ENCODE measurements around the gene SEMA3E.
"Not testable (repeated sequence)": the region's sequence is repeated elsewhere in the genome, so short reads cannot be mapped to it uniquely, and the experiment has no call there.

Gene SEMA3E

GRCh38 chr7:83574616-83575015 is 74.3 kb downstream of the SEMA3E start:
- H3K4me3 ChIP-seq (ENCODE audit: low read depth, low read length), result no peak overlapping the region
- no peaks in the 10 kb centered on the region for H3K36me3 ChIP-seq
- TF ChIP-seq, protein P1, sequence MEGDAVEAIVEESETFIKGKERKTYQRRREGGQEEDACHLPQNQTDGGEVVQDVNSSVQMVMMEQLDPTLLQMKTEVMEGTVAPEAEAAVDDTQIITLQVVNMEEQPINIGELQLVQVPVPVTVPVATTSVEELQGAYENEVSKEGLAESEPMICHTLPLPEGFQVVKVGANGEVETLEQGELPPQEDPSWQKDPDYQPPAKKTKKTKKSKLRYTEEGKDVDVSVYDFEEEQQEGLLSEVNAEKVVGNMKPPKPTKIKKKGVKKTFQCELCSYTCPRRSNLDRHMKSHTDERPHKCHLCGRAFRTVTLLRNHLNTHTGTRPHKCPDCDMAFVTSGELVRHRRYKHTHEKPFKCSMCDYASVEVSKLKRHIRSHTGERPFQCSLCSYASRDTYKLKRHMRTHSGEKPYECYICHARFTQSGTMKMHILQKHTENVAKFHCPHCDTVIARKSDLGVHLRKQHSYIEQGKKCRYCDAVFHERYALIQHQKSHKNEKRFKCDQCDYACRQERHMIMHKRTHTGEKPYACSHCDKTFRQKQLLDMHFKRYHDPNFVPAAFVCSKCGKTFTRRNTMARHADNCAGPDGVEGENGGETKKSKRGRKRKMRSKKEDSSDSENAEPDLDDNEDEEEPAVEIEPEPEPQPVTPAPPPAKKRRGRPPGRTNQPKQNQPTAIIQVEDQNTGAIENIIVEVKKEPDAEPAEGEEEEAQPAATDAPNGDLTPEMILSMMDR (IDR thresholded peaks at IDR 0.05; ENCODE audit: low read depth, low read length), result no peak
- H3K27ac ChIP-seq, result no peak overlapping the region
- H3K9me3 ChIP-seq (ENCODE audit: severe bottlenecking), result no peaks in the 10 kb centered on the region
- DNase-seq, result no peak
- no peaks in the 10 kb centered on the region for H3K27me3 ChIP-seq (ENCODE audit: insufficient read depth, low read depth, severe bottlenecking)

DNA sequence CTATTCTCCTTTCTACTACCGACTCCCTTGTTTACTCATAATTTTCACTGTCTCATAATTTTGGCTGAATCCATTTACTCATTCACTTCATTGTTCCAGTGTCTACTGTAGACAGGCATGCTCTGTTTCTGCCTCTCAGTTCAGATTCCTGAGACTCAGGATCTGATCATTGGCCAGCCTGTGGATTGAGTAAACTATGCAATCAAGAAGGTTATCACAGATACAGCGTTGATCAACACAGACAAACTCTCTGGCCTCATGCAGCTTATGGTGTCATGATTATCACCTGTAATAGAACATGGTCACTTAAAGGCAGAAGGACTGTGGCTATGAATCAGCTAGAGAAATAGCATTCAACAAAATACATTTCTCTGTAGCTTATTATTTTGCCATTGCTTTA is 86.0 kb downstream of the SEMA3E start:
- Histone ChIP-seq H3K4me3 (ENCODE audit: low read depth, low read length) (no peak overlapping the region), H3K36me3 (no peaks in the 10 kb centered on the region), H3K9me3 (ENCODE audit: severe bottlenecking) (no peaks in the 10 kb centered on the region), H3K27ac (no peak overlapping the region), H3K27me3 (ENCODE audit: insufficient read depth, low read depth, severe bottlenecking) (no peaks in the 10 kb centered on the region)
- TF ChIP-seq, protein P1 (IDR thresholded peaks at IDR 0.05; ENCODE audit: low read depth, low read length), result no peak
- no peak for DNase-seq

DNA sequence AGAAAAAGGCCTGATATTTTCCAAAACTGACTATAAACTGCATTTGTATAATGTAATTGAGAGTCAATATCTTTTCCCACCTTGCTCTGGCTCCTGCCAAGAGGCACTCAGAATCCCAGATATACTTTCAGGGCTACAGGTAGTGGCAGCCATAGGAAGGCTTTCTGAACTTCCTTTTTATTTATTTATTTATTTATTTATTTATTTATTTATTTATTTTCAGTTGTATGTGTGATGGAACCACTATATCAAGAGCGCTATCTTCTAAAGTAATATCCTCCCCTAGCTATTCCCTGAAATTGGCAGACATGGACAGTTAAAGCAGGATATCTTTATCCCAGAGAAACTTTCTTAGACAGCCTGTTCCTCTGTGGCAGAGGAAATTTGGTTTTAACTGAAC is 86.7 kb downstream of the SEMA3E start:
- Histone ChIP-seq H3K4me3 (ENCODE audit: low read depth, low read length) (no peak overlapping the region), H3K27me3 (ENCODE audit: insufficient read depth, low read depth, severe bottlenecking) (no peaks in the 10 kb centered on the region), H3K9me3 (ENCODE audit: severe bottlenecking) (no peaks in the 10 kb centered on the region), H3K27ac (no peak overlapping the region), H3K36me3 (no peaks in the 10 kb centered on the region)
- TF ChIP-seq, protein P1 (IDR thresholded peaks at IDR 0.05; ENCODE audit: low read depth, low read length), result no peak
- DNase-seq, result no peak

- Histone ChIP-seq H3K27ac (no peak overlapping the region), H3K4me3 (ENCODE audit: low read depth, low read length) (no peak overlapping the region), H3K9me3 (ENCODE audit: severe bottlenecking) (no peaks in the 10 kb centered on the region), H3K27me3 (ENCODE audit: insufficient read depth, low read depth, severe bottlenecking) (no peaks in the 10 kb centered on the region), H3K36me3 (no peaks in the 10 kb centered on the region)
- TF ChIP-seq, protein P1 (IDR thresholded peaks at IDR 0.05; ENCODE audit: low read depth, low read length), result no peak
- DNase-seq, result no peak
Observed at GRCh38 chr7:83559887-83560286, 89.1 kb downstream of the SEMA3E start.

GRCh38 chr7:83552556-83552955 is 96.4 kb downstream of the SEMA3E start:
- not testable (repeated sequence) for H3K4me3 ChIP-seq (ENCODE audit: low read depth, low read length); H3K27ac ChIP-seq

DNA sequence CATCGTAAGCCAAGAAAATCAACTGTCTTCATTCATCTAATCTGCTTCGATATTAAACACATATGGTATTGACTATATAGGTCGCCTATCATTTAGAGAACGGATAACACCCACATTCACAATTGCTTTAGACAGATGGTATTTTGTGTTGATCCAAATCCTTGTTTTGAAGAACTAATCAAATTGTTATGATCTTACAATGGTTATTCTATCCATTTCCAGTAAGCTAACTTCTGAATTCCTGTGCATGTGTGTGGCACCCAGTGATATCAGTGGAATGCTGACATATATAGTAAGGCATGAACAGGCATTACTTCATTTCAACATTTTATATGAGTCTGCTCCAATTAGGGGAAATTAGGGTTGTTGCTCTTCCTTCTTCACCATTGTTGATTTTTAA is 98.8 kb downstream of the SEMA3E start:
- Histone ChIP-seq H3K27ac (no peak overlapping the region), H3K4me3 (ENCODE audit: low read depth, low read length) (no peak overlapping the region), H3K9me3 (ENCODE audit: severe bottlenecking) (no peaks in the 10 kb centered on the region), H3K36me3 (no peaks in the 10 kb centered on the region), H3K27me3 (ENCODE audit: insufficient read depth, low read depth, severe bottlenecking) (no peaks in the 10 kb centered on the region)
- DNase-seq, result no peak
- TF ChIP-seq, protein P1 (IDR thresholded peaks at IDR 0.05; ENCODE audit: low read depth, low read length), result no peak

More at GRCh38 chr7:83552556-83552955, 96.4 kb downstream of the SEMA3E start:
- not testable (repeated sequence) for H3K36me3 ChIP-seq; H3K9me3 ChIP-seq (ENCODE audit: severe bottlenecking); H3K27me3 ChIP-seq (ENCODE audit: insufficient read depth, low read depth, severe bottlenecking); DNase-seq
